ENCODE results near the gene ARFRP1.

GRCh38 chr20:63745961-63746731 is 38.4 kb upstream of the ARFRP1 start:
- no peak for TF ChIP-seq CTCF (conservative IDR thresholded peaks at IDR 0.05; ENCODE audit: low read depth, low read length)
- TF ChIP-seq EZH2 (IDR thresholded peaks at IDR 0.05; ENCODE audit: low read length, unreplicated experiment), result no peak

All from PC-3 (cell line).